GM13976 (cell line): Measurements from ENCODE around the gene HNRNPUL1.

Source experiments
- DNase-seq: peaks from one replicate; pipeline ENCODE4 v3.0.0; 2012; ENCODE audit warnings: low spot score
- in situ Hi-C: fragments of 300-500 bp; cut with MboI; formaldehyde crosslinking; loops from one replicate; pipeline ENCODE4 v1.12.0; 2022; ENCODE audit warnings: low sequenced_read_pairs, mixed read lengths, inconsistent platforms; ENCODE audit not compliant: unreplicated experiment
- TF ChIP-seq, protein P1 (sequence below): IDR thresholded peaks from 2 replicates; pipeline ENCODE4 v1.5.1; 2012; ENCODE audit warnings: borderline replicate concordance, mild to moderate bottlenecking; ENCODE audit not compliant: insufficient read depth; ENCODE audit errors: extremely low read depth, missing control alignments, control extremely low read depth

Gene HNRNPUL1

DNA sequence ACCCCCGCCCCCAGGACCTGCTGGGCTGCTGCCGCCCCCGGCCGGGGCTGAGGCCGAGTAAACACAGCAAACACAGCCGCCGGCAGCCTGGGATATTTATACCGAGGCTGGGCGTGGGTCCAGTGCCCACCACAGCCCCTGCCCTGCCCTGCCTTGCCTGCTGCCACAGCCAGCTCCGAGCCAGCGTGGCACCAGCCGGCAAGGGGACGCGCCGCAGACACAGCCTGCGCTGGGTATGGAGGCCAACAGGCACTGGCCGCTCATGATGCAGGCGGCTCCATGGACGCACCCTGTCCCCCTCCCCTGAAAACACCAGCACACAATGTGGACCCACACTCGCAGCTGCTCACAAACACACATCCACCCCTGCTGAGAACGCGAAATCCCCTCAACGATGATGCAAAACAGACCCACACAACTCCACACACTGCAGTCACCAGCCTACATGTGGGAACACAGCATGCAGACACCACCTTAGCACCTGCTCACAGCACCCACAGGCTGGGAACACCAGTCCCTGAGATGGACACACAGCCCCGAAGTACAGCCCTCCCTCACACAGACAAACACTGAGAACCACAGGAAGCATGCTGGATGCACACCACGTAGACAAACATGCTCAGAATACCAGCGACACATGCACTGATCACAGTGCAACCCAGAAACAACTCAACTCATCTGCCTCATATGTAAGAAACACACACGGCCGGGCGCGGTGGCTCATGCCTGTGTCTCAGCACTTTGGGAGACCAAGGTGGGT lies 62.0 kb downstream of the HNRNPUL1 start:
- in situ Hi-C loops: no loop called here
- TF ChIP-seq, protein P1, sequence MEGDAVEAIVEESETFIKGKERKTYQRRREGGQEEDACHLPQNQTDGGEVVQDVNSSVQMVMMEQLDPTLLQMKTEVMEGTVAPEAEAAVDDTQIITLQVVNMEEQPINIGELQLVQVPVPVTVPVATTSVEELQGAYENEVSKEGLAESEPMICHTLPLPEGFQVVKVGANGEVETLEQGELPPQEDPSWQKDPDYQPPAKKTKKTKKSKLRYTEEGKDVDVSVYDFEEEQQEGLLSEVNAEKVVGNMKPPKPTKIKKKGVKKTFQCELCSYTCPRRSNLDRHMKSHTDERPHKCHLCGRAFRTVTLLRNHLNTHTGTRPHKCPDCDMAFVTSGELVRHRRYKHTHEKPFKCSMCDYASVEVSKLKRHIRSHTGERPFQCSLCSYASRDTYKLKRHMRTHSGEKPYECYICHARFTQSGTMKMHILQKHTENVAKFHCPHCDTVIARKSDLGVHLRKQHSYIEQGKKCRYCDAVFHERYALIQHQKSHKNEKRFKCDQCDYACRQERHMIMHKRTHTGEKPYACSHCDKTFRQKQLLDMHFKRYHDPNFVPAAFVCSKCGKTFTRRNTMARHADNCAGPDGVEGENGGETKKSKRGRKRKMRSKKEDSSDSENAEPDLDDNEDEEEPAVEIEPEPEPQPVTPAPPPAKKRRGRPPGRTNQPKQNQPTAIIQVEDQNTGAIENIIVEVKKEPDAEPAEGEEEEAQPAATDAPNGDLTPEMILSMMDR: no peak
- peak; percentile 79 for DNase-seq

DNA sequence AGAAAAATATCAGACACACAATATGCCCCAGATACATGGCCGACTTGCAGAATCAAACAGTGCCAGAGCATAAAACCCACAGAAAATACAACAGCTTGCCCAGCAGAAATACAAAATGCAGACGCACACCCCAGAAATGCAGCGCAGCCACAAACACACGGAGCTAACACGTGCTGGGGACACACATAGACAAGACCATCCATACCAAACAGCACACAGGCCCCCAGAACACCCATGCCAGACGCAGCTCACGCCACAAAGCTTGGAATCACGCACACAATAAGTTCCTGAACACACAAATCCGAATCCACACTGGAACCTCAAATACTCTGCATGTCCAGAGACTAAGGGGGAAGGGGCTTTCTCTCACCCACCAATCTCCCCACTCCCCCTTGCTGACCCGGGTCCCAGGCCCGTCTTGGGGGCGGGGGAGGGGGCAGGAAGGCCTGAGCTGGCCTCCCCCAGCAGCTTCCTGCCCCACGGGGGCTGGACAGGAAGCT lies 63.0 kb downstream of the HNRNPUL1 start:
- TF ChIP-seq, protein P1: no peak
- no peak for DNase-seq
- in situ Hi-C loops: no loop called here

DNA sequence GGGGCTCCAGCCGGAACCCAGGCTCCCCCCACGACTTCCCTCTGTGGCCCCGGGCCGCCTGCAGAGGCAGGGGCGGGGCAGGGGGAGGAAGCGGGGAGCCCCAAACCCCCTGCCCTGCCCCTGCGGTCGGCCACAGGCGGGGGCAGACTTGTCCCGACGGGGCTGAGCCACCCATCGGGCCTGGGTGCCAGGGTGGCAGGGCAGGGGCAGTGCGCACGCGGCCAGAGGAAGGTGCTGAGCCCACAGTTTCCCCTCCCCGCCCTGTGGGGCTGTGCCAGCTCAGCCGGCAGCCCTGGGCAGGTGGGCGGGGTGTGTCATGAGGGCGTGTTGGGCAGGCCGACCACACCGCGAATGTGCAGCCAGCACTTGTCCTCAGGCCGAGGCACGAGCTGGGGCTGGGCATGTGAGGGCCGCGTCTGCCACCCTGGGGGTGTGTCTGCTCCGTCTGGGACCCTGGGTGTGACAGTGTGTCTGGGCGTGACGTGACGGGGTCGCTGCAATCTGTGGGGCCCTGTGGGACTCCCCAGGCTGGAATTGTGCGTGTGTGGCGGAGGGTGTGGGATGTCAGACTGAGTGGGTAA lies 63.5 kb downstream of the HNRNPUL1 start:
- in situ Hi-C loops: no loop called here
- TF ChIP-seq, protein P1: no peak
- DNase-seq: peak; percentile 89

DNA sequence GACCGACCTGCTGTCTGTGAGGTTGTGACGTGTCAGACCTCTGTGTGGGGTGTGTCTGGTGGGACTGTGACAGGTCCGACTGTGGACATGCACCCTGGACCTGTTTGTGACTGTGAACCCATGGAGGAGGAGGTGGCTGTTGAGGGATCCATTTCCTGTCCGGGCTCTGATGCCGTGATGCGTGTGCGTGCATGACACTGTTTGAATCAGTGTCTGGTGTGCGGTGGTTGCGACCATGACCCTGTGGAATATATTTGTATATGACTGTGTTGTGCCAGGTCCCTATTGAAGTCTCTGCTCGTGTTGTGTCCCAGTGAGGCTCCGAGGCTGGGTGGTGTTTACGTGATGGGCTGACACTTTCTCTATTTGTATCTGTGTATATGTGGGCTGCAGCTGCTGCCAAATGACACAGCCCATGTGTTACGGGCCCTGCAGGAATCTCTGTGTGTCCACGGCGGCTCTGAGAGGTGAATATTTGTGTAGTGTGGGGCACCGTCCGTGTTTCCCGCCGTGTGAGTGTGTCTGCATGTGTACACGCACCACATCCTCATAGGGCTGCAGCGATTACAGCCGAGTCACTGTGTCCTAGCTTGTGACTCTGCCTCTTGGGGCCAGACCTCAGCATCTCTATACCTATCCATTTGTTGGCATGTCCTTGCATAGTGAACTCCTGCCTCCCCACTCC lies 64.1 kb downstream of the HNRNPUL1 start:
- TF ChIP-seq, protein P1: no peak
- no peak for DNase-seq
- in situ Hi-C loops: no loop called here

DNA sequence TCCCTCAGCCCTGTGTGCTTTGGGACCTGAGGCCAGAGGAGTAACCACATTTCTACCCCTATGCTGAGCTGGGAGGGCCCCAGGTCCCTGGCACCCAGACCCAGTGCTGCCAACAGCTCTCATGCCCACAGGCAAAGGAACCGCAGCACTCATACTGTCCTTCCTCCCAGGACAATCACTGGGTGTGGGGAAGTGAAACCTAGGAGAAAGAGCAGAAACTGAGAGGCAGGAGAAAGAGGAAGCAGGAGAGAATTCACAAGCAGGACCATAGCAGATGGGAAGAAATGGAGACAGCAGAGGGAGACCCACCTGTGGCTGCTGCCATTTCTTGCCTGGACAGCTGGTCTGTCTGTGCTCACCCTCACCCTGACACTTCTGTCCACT lies 64.7 kb downstream of the HNRNPUL1 start:
- in situ Hi-C loops: no loop called here
- DNase-seq: no peak
- TF ChIP-seq, protein P1: no peak

DNA sequence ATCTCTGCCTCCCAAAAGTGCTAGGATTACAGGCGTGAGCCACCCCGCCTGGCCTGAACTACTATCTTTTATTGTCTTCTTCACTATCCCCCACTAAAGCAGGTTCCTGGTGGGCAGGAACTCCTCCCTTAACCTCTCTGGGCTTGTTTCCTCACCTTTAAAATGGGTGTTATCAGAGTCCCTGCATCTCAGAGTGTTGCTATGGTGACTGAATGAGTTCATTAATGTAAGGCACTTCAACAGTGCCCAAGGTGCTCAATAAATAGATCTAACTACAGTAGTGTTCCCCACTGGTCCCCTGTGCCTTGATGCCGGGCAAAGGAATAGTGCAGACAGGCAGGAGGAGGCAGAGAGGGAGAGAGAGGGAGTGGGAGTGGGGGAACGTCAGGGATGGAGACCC lies 66.3 kb downstream of the HNRNPUL1 start:
- in situ Hi-C loops: no loop called here
- DNase-seq: no peak
- TF ChIP-seq, protein P1: no peak
